ENCODE measurements around the gene SOCS6.

SOCS6 gene

DNA sequence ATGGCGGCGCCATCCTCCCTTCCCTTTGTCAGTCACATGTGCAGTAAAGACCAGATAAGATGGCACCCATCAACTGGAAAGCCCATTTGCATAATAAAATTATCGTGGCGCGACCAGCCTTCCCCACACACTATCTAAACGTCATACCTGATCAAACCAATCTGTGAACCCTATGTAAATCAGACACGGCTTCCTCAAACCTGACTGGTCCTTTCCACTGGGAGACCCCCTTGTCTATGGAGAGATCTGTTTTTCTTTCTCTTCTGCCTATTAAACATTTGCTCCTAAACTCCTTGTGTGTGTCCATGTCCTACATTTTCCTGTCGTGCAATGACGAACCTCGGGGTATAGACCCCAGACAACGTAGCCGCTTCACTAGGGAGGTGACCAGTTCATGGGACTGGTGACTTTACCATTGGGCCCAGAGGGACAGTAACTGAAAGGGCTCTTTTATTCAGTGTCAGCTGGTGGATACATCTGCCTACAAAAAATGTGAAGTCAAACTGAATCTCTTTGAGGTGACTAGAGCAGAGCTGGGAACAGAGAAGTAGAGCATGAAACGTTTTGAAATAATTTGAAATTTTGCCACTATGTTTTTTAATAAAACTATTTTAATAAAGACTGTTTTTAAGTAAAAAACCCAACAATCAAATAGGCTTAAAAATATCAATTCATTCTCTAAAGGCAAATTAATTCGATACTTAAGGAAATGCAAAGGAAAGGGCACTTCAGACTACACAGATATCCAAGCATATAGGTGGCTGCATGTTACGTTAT, 87.5 kb downstream of the SOCS6 start:
- H3K36me3 ChIP-seq (replicated peaks; ENCODE audit: insufficient read depth, low read length) = no peaks in the 10 kb centered on the region
- no peak overlapping the region for H3K4me2 ChIP-seq (ENCODE audit: low read depth, low read length)
- no peak for DNase-seq
- no peaks in the 10 kb centered on the region for H3K4me1 ChIP-seq (ENCODE audit: low read length)
- no peak overlapping the region for H3K4me3 ChIP-seq (ENCODE audit: low read length)
- no peaks in the 10 kb centered on the region for H3K27me3 ChIP-seq (replicated peaks; ENCODE audit: insufficient read depth, low read length)
- no peaks in the 10 kb centered on the region for H4K20me1 ChIP-seq (ENCODE audit: insufficient read depth, low read length)
- H3F3A ChIP-seq (ENCODE audit: insufficient read depth, low read length) = no peaks in the 10 kb centered on the region
- no peaks in the 10 kb centered on the region for H3K9me3 ChIP-seq (replicated peaks; ENCODE audit: insufficient read depth, low read length)
- no peaks in the 10 kb centered on the region for H3K9me2 ChIP-seq (replicated peaks; ENCODE audit: insufficient read depth, low read length)
- no peak overlapping the region for H3K27ac ChIP-seq (ENCODE audit: low read length)
- no peaks in the 10 kb centered on the region for H3K79me2 ChIP-seq (ENCODE audit: low read length)
- TF ChIP-seq EZH2phosphoT487 (IDR thresholded peaks at IDR 0.05; ENCODE audit: low read length) (no peak), EZH2 (optimal IDR thresholded peaks at IDR 0.05; ENCODE audit: low read depth, low read length) (no peak)
- TF ChIP-seq, protein P1, sequence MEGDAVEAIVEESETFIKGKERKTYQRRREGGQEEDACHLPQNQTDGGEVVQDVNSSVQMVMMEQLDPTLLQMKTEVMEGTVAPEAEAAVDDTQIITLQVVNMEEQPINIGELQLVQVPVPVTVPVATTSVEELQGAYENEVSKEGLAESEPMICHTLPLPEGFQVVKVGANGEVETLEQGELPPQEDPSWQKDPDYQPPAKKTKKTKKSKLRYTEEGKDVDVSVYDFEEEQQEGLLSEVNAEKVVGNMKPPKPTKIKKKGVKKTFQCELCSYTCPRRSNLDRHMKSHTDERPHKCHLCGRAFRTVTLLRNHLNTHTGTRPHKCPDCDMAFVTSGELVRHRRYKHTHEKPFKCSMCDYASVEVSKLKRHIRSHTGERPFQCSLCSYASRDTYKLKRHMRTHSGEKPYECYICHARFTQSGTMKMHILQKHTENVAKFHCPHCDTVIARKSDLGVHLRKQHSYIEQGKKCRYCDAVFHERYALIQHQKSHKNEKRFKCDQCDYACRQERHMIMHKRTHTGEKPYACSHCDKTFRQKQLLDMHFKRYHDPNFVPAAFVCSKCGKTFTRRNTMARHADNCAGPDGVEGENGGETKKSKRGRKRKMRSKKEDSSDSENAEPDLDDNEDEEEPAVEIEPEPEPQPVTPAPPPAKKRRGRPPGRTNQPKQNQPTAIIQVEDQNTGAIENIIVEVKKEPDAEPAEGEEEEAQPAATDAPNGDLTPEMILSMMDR (IDR thresholded peaks at IDR 0.05; ENCODE audit: low read length) = no peak
- H2AFZ ChIP-seq (ENCODE audit: low read length) = no peak overlapping the region
- H3K9ac ChIP-seq (ENCODE audit: low read length) = no peak overlapping the region

DNA sequence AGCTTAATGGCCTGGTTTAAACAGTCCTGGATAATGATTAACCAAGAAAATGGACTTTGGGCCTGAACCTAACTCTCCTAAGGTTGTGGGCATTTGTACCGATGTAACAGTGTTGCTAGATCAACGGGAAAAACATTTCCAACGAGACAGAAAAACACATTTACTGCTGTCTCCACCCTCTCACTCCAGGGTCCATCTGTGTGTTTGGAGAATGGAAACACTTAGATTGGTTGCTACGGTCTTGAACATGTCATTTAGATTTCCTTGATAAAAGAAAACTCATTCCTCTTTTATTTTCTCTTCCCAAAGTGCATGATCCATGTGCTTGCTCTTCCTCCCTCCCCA, 88.0 kb downstream of the SOCS6 start:
- Histone ChIP-seq H3K27me3 (replicated peaks; ENCODE audit: insufficient read depth, low read length) (no peaks in the 10 kb centered on the region), H3K4me3 (ENCODE audit: low read length) (no peak overlapping the region), H3K36me3 (replicated peaks; ENCODE audit: insufficient read depth, low read length) (no peaks in the 10 kb centered on the region), H3K9ac (ENCODE audit: low read length) (no peak overlapping the region), H3K27ac (ENCODE audit: low read length) (no peak overlapping the region), H3K79me2 (ENCODE audit: low read length) (no peaks in the 10 kb centered on the region), H3F3A (ENCODE audit: insufficient read depth, low read length) (no peaks in the 10 kb centered on the region), H2AFZ (ENCODE audit: low read length) (no peak overlapping the region), H3K4me2 (ENCODE audit: low read depth, low read length) (no peak overlapping the region), H3K9me3 (replicated peaks; ENCODE audit: insufficient read depth, low read length) (no peaks in the 10 kb centered on the region), H4K20me1 (ENCODE audit: insufficient read depth, low read length) (no peaks in the 10 kb centered on the region), H3K4me1 (ENCODE audit: low read length) (no peaks in the 10 kb centered on the region), H3K9me2 (replicated peaks; ENCODE audit: insufficient read depth, low read length) (no peaks in the 10 kb centered on the region)
- TF ChIP-seq EZH2 (optimal IDR thresholded peaks at IDR 0.05; ENCODE audit: low read depth, low read length) (no peak), EZH2phosphoT487 (IDR thresholded peaks at IDR 0.05; ENCODE audit: low read length) (no peak)
- TF ChIP-seq, protein P1 (IDR thresholded peaks at IDR 0.05; ENCODE audit: low read length) = no peak
- DNase-seq = no peak

DNA sequence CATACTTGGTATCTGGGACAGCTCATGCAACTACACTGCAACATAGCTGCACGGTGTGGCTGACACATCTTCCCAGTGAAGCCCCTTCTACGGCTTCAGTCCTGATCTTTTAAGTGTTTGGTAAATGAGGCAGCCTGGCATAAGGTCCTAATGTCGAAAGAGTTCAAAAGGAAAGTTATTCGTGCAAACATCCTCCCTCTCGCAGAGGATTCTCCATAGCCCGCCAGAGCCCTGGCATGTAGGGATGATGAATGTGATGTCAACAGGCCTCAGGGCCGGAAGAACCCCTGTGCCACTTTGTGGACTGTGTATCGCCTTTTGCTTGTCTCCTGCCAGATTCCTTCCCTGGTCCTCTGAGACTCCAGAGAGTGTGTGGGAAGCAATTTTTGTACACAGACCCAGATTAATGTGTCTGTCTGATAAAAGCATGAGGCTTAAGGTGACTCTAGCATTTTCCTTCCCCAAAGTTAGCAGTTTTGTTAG, 88.5 kb downstream of the SOCS6 start:
- no peaks in the 10 kb centered on the region for H3K27me3 ChIP-seq (replicated peaks; ENCODE audit: insufficient read depth, low read length)
- H3K4me1 ChIP-seq (ENCODE audit: low read length) = no peaks in the 10 kb centered on the region
- no peaks in the 10 kb centered on the region for H3K9me3 ChIP-seq (replicated peaks; ENCODE audit: insufficient read depth, low read length)
- no peak overlapping the region for H3K27ac ChIP-seq (ENCODE audit: low read length)
- TF ChIP-seq EZH2phosphoT487 (IDR thresholded peaks at IDR 0.05; ENCODE audit: low read length) (no peak), EZH2 (optimal IDR thresholded peaks at IDR 0.05; ENCODE audit: low read depth, low read length) (no peak)
- TF ChIP-seq, protein P1 (IDR thresholded peaks at IDR 0.05; ENCODE audit: low read length) = no peak
- H3K36me3 ChIP-seq (replicated peaks; ENCODE audit: insufficient read depth, low read length) = no peaks in the 10 kb centered on the region
- no peak overlapping the region for H2AFZ ChIP-seq (ENCODE audit: low read length)
- DNase-seq = no peak
- no peak overlapping the region for H3K9ac ChIP-seq (ENCODE audit: low read length)
- H4K20me1 ChIP-seq (ENCODE audit: insufficient read depth, low read length) = no peaks in the 10 kb centered on the region
- no peak overlapping the region for H3K4me2 ChIP-seq (ENCODE audit: low read depth, low read length)
- H3F3A ChIP-seq (ENCODE audit: insufficient read depth, low read length) = no peaks in the 10 kb centered on the region
- no peak overlapping the region for H3K4me3 ChIP-seq (ENCODE audit: low read length)
- H3K79me2 ChIP-seq (ENCODE audit: low read length) = no peaks in the 10 kb centered on the region
- H3K9me2 ChIP-seq (replicated peaks; ENCODE audit: insufficient read depth, low read length) = no peaks in the 10 kb centered on the region
